Measurements from ENCODE around the gene BCKDK.
"Not testable (repeated sequence)": the region's sequence is repeated elsewhere in the genome, so short reads cannot be mapped to it uniquely, and the experiment has no call there.

Gene BCKDK

DNA sequence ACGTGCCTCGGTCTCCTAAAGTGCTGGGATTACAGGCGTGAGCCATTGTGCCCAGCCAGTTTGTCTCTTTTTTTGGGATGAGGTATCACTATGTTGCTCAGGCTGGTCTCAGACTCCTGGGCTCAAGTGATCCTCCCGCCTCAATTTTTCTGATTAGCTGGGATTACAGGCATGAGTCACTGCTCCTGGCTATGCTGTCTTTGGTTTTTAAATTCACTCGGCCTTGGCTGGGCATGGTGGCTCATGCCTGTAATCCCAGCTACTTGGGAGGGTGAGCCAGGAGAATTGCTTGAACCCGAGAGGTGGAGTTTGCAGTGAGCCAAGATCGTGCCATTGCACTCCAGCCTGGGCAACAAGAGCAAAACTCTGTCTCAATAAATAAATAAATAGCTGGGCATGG, 36.2 kb downstream of the BCKDK start:
- DNase-seq = not testable (repeated sequence)

DNA sequence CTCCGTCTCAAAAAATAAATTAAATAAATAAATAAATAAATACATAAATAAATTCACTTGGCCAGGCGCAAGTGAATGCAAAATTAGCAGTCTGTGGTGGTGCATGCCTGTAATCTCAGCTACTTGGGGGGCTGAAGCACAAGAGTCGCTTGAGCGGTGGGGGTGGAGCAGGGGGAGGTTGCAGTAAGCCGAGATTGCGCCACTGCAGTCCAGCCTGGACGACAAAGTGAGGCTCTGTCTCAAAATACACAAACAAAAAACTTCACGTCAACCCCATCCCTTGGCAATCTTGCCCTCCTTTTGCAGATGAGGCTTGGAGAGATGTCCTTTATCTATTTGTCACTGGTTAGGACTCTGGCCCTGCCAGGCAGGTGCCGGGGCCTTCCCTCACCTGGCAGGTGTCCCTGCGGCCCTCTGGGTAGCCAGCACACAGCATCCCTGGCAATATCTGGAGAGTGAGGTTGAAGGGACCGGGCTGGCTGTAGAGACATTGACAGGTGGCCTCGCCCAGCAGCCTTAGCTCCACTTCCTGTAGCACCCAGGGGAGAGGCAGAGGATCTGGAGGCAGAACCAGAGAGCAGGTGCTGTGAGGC, 37.3 kb downstream of the BCKDK start:
- DNase-seq = no peak

DNA sequence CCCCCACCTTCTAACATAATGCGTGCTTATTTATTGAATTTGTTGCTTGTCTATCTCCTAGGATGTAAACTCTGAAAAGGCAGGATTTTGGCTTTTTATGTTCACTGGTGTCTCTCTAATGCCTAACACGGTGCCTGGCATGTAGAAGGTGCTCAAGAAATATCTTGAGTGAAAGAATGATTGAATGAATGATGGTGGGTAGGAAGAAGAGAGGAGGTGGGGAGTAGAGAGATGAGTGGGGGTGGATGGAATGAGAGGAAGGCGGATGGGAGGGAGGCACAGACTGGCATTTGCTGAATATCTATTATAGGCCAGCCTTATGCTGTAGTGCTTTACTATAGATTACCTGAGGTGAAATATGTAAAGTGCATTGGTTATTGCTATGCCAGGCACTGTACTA, 39.4 kb downstream of the BCKDK start:
- no peak for DNase-seq

DNA sequence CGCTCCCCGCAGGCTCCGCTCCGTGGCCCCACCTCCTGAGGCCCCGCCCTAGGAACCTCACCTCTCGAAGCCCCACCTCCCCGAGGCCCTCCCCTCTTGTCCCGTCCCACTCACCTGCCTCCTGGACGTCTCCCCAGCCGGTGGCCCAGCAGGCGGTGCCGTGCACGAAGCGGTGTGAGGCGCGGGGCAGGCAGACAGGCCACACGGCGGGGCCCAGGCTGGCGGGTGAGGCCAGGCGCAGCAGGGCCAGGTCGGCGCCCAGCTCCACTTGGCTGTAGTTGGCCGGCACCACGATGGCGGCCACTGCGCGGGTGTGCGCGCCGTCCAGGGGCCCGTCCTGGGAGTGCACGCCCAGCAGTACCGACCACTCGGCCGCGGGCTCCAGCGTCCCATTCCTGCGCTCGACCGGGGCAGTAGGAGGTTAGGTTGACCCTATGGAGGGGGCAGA, 40.1 kb downstream of the BCKDK start:
- DNase-seq = no peak

DNA sequence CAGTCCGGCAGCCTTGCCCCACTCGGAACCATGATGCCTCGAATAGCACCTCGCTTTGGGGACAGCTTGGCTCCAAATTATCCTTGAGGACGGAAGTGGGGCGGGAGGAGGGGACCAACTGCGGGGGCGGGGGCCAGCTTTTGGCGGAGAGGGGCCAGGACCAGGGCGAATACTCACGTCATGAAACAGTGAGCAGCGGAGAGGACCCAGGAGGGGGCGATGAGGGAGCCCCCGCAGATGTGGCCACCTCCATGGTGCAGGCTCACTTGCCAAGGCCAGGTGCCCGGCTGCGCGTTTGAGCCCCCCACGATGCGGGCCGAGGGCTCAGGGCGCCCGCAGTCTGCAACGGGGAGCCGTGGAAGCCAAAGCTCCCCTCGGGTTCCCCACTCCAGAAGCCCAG, 40.7 kb downstream of the BCKDK start:
- DNase-seq = no peak

DNA sequence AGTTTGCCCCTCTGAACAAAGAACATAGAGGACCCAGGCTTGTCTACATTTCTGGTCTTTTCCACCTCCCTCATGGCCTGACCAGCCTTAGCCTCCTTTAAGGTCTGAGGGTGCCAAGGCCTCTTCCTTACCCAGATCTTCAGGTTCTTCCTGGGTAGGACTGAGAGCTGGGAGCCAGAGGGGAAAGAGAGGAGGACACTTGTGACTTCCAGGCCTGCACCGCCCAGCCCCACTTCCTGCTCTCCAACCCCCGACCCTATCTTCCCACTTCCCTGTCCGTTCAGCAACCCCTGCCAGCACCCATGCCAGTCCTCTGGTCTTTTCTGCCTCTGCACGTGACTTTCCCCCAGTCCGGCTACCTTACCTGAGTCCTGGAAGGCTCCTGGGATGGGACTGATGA, 41.1 kb downstream of the BCKDK start:
- no peak for DNase-seq

DNA sequence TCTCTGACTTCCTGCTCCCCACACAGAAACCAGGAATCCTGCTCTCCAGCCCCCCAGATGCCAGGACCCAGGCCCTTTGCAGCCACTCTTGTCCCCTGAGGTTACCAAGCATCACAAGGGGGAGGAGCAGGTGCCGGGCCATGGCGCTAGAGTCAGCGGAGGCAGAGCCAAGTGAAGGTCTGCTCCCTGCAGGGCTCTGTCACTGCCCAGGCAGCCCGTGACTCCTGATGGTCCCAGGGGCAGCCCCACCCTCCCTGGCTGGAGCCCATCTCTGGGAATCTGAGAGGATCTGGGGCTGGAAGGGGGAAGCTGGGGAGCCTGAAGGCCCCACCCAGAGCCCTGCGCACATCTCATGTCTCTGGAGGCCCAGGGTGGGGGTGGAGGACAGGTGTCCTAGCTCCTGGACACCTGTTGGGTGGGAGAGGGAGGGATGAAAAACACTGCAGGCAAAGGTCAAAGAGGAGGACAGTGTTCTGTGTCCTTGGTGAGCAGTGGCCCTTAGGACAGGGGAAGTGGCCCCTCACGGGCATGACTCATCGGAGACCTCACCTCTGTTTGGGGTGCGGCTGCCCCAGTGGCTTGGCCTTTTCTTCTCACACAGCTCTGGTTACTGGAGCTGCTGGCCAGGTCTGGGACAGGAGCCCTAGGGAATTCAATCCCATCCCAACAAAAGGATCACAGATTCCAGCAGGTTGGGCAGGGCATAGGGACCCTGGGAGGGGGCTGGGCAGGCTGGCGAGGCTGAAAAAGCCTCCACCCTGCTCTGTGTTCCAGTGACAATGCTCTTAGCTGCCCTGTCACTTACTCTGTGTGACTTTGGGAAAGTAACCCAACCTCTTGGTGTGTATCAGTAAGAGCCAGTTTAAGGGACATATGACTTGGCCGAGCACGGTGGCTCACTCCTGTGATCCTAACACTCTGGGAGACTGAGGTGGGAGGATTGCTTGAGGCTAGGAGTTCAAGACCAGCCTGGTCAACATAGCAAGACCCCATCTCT, 42.0 kb downstream of the BCKDK start, which contains the start of gene PRSS36:
PRSS36 (minus strand) TSS at position 173 of the 997 bp plus-strand sequence; CDS start at position 142, 31 bp downstream.
- DNase-seq = no peak

DNA sequence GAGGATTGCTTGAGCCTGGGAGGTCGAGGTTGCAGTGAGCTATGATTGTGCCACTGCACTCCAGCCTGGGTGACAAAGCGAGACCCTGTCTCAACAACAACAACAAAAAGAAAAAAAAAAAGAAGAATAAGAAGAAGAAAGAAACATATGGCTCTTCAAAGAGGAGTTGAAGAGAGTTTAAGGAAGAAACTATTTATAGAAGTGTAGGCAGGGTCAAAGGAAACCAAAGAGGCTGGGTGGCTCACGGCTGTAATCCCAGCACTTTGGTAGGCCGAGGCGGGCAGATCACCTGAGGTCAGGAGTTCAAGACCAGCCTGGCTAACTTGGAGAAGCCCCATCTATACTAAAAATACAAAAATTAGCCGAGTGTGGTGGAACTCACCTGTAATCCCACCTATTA, 42.8 kb downstream of the BCKDK start:
- not testable (repeated sequence) for DNase-seq

DNA sequence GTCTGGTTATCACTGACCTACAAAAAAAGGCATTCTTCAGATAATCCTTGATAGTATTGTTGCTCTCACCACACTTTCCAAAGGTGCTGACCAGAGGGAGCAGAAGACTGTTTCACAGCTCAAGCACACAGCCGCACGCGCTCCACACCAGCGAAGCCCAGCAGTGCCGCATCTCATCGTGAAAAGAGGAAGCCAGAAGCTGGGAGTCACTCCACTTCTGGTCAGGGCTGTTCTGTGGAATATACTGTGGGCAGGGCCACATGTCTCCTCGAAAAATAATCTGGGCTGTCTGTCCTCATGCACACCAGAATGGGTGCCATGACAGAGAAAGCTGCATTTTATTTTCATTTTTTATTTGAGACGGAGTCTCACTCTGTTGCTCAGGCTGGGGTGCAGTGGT, 49.0 kb downstream of the BCKDK start:
- no peak for DNase-seq

Measured in activated effector memory CD4-positive, alpha-beta T cell treated with Interleukin-2 at 50 U/mL for 16 hours (primary cell).